ENCODE results near the gene NKAPD1. TPM values are rescaled to one million over a fixed set of nuclear protein-coding genes. Genes with fewer than 3 reads are reported as not detected.

The NKAPD1 gene
- total RNA-seq, 1 experiment from 2014 or later, result 43.6 TPM

DNA sequence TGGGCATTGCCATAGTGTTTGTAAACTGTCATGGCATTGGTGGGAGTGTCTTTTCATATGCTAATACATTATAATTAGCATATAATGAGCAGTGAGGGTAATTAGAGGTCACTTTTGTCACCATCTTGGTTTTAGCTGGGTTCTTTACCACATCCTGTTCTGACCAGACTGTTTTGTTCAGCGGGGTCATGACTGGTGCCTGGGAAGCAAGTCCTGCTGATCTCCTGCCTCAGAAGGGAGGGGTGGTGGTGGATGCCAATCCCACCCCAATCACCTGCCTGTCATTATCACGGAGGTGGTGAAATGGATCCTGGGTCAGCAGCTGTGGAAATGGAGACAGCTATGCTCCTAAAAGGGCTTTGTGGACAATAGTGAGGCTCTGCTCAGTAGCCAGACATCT lies 58.6 kb downstream of the NKAPD1 start:
- no peak for DNase-seq (ENCODE audit: low spot score)
- in situ Hi-C loops (cut with HindIII; ENCODE audit: low sequenced_read_pairs), result no loop called here

- in situ Hi-C loops (cut with HindIII; ENCODE audit: low sequenced_read_pairs), result no loop called here
- no peak for DNase-seq (ENCODE audit: low spot score)
These were observed 60.4 kb downstream of the NKAPD1 start for GRCh38 chr11:112134473-112134872.

Other genes starting within 250 kb of the NKAPD1 start
- gene ALG9, start 202.7 kb upstream of the NKAPD1 start, total RNA-seq (2014; rRNA removed; shearing (Covaris generic)), result 55.8 and 71.4 TPM in 2 replicates
- gene FDXACB1, start 195.1 kb upstream of the NKAPD1 start, total RNA-seq (2014; rRNA removed; shearing (Covaris generic)), result 0.68 and 3.0 TPM in 2 replicates
- 41.0 and 66.8 TPM in 2 replicates for gene CFAP68, start 194.8 kb upstream of the NKAPD1 start, total RNA-seq (2014; rRNA removed; shearing (Covaris generic))
- 153 and 175 TPM in 2 replicates for gene CRYAB, start 162.5 kb upstream of the NKAPD1 start, total RNA-seq (2014; rRNA removed; shearing (Covaris generic))
- gene HSPB2, start 161.6 kb upstream of the NKAPD1 start, total RNA-seq (2014; rRNA removed; shearing (Covaris generic)), result 11.7 and 30.6 TPM in 2 replicates
- 11.8 and 26.1 TPM in 2 replicates for gene C11orf52, start 155.4 kb upstream of the NKAPD1 start, total RNA-seq (2014; rRNA removed; shearing (Covaris generic))
- gene DIXDC1, start 137.0 kb upstream of the NKAPD1 start, total RNA-seq (2014; rRNA removed; shearing (Covaris generic)), result 64.4 and 67.8 TPM in 2 replicates
- gene DLAT, start 48.9 kb upstream of the NKAPD1 start, total RNA-seq (2014; rRNA removed; shearing (Covaris generic)), result 70.0 and 71.5 TPM in 2 replicates
- 2.6 and 4.4 TPM in 2 replicates for gene PIH1D2, start 282 bp upstream of the NKAPD1 start, total RNA-seq (2014; rRNA removed; shearing (Covaris generic))
- 131 and 181 TPM in 2 replicates for gene TIMM8B, start 12.5 kb downstream of the NKAPD1 start, total RNA-seq (2014; rRNA removed; shearing (Covaris generic))
- gene SDHD, start 12.6 kb downstream of the NKAPD1 start, total RNA-seq (2014; rRNA removed; shearing (Covaris generic)), result 206 and 219 TPM in 2 replicates
- not detected in 2 replicates for gene IL18, start 89.8 kb downstream of the NKAPD1 start, total RNA-seq (2014; rRNA removed; shearing (Covaris generic))
- gene TEX12, start 93.1 kb downstream of the NKAPD1 start, total RNA-seq (2014; rRNA removed; shearing (Covaris generic)), result not detected in 2 replicates
- gene BCO2, start 101.2 kb downstream of the NKAPD1 start, total RNA-seq (2014; rRNA removed; shearing (Covaris generic)), result 1.1 TPM in 1 of 2 replicates, not detected in the other
- 33.1 and 54.6 TPM in 2 replicates for gene PTS, start 152.1 kb downstream of the NKAPD1 start, total RNA-seq (2014; rRNA removed; shearing (Covaris generic))
- not detected in 2 replicates for gene PLET1, start 186.6 kb downstream of the NKAPD1 start, total RNA-seq (2014; rRNA removed; shearing (Covaris generic))

Measured in G401 (cell line).